Chondrocyte (in vitro differentiated cells): ENCODE data around the gene STAM2. TPM values are rescaled to one million over a fixed set of nuclear protein-coding genes. Genes with fewer than 3 reads are reported as not detected.
"Not testable (repeated sequence)": the region's sequence is repeated elsewhere in the genome, so short reads cannot be mapped to it uniquely, and the experiment has no call there.

Experiments
- DNase-seq: peaks from one replicate; pipeline ENCODE4 v3.0.0; 2021; ENCODE audit warnings: mixed read lengths, low spot score
- H3K27ac Mint-ChIP-seq: one replicate; pipeline ENCODE4 v1.8.0; 2021; ENCODE audit warnings: mild to moderate bottlenecking, moderate library complexity, mixed read lengths; ENCODE audit not compliant: unreplicated experiment
- H3K27me3 Mint-ChIP-seq: 2 replicates; pipeline ENCODE4 v1.8.0; 2021; ENCODE audit warnings: low read depth, mixed read lengths
- H3K36me3 Mint-ChIP-seq: 2 replicates; pipeline ENCODE4 v1.8.0; 2021; ENCODE audit warnings: low read depth, mixed read lengths
- H3K4me1 Mint-ChIP-seq: 2 replicates; pipeline ENCODE4 v1.8.0; 2021; ENCODE audit warnings: low read depth, mild to moderate bottlenecking, mixed read lengths
- H3K4me3 Mint-ChIP-seq: one replicate; pipeline ENCODE4 v1.8.0; 2021; ENCODE audit warnings: mild to moderate bottlenecking, moderate library complexity, mixed read lengths; ENCODE audit not compliant: unreplicated experiment
- H3K9me3 Mint-ChIP-seq: 2 replicates; pipeline ENCODE4 v1.8.0; 2021; ENCODE audit warnings: low read depth, mixed read lengths
- total RNA-seq: library from RNA; stranded (reverse); gene quantifications from 3 replicates; pipeline ENCODE4 v1.2.1, GENCODE V29; 2021
- TF ChIP-seq, protein P1 (sequence below): fragments of 200-600 bp; sonication (generic); IDR thresholded peaks from 2 replicates; pipeline ENCODE4 v1.5.0; 2021; ENCODE audit warnings: antibody characterized with exemption, mild to moderate bottlenecking, moderate library complexity

The STAM2 gene
- total RNA-seq, 1 donor from 2014 or later: 34.7 TPM

DNA sequence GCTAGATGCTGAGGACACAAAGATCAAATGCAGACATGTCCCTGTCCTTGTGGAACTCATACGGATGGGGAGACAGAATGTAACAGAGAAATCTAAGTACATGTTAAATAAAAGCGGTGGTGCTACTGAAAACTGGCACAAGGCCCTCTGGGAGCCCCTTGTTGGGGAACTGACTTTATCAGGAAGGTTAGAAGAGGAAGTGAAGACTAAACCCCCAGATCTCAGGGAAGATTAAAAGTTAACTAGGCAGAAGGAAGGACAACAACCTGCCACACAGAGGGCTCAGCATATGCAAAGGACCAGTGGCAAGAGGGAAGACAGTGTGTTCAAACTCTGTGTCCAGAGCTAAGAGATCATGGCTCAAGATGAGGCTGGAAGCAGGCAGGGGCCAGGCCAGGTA, 81.5 kb downstream of the STAM2 start:
- H3K4me3 Mint-ChIP-seq: no peak overlapping the region
- H3K36me3 Mint-ChIP-seq: no peaks in the 10 kb centered on the region
- peaks cover 12% of the 10 kb centered on the region for H3K27me3 Mint-ChIP-seq
- no peaks in the 10 kb centered on the region for H3K9me3 Mint-ChIP-seq
- DNase-seq: no peak
- no peak overlapping the region for H3K27ac Mint-ChIP-seq
- H3K4me1 Mint-ChIP-seq: peaks cover 9% of the 10 kb centered on the region
- TF ChIP-seq, protein P1, sequence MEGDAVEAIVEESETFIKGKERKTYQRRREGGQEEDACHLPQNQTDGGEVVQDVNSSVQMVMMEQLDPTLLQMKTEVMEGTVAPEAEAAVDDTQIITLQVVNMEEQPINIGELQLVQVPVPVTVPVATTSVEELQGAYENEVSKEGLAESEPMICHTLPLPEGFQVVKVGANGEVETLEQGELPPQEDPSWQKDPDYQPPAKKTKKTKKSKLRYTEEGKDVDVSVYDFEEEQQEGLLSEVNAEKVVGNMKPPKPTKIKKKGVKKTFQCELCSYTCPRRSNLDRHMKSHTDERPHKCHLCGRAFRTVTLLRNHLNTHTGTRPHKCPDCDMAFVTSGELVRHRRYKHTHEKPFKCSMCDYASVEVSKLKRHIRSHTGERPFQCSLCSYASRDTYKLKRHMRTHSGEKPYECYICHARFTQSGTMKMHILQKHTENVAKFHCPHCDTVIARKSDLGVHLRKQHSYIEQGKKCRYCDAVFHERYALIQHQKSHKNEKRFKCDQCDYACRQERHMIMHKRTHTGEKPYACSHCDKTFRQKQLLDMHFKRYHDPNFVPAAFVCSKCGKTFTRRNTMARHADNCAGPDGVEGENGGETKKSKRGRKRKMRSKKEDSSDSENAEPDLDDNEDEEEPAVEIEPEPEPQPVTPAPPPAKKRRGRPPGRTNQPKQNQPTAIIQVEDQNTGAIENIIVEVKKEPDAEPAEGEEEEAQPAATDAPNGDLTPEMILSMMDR: no peak

GRCh38 chr2:152093464-152093863, 82.1 kb downstream of the STAM2 start:
- peaks cover 12% of the 10 kb centered on the region for H3K27me3 Mint-ChIP-seq

DNA sequence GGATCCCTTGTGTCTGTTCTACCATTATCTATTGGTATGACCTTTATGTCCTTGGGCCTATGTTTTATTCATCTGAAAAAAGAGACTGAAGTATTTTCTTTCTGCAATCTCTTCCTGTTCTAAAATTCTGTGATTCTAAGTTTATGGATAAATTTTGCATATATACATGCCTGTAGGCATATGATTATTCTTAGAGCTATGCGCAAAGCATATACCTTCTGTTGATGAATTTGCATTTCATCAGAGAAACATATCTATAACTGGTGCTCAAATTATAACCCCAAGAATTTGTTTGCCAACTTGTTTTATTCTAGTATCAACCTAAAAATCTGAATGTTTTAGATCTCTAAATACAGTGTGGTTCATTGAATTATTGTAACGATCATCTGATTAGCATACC, 83.5 kb downstream of the STAM2 start:
- peaks cover 12% of the 10 kb centered on the region for H3K27me3 Mint-ChIP-seq
- no peak overlapping the region for H3K27ac Mint-ChIP-seq
- no peak for DNase-seq
- H3K9me3 Mint-ChIP-seq: no peaks in the 10 kb centered on the region
- no peak overlapping the region for H3K4me3 Mint-ChIP-seq
- no peaks in the 10 kb centered on the region for H3K4me1 Mint-ChIP-seq
- H3K36me3 Mint-ChIP-seq: no peaks in the 10 kb centered on the region
- TF ChIP-seq, protein P1: no peak

More at GRCh38 chr2:152093464-152093863, 82.1 kb downstream of the STAM2 start:
- no peak for DNase-seq
- TF ChIP-seq, protein P1: no peak
- H3K9me3 Mint-ChIP-seq: no peaks in the 10 kb centered on the region
- no peak overlapping the region for H3K27ac Mint-ChIP-seq
- H3K4me3 Mint-ChIP-seq: no peak overlapping the region
- H3K36me3 Mint-ChIP-seq: no peaks in the 10 kb centered on the region
- peaks cover 9% of the 10 kb centered on the region for H3K4me1 Mint-ChIP-seq

- not testable (repeated sequence) for H3K36me3 Mint-ChIP-seq, DNase-seq, H3K27ac Mint-ChIP-seq, H3K9me3 Mint-ChIP-seq, H3K4me3 Mint-ChIP-seq, H3K4me1 Mint-ChIP-seq
- H3K27me3 Mint-ChIP-seq: peaks cover 12% of the 10 kb centered on the region
Observed at GRCh38 chr2:152090726-152091125, 84.8 kb downstream of the STAM2 start.

GRCh38 chr2:152089238-152089637, 86.3 kb downstream of the STAM2 start:
- TF ChIP-seq, protein P1: no peak
- no peak overlapping the region for H3K27ac Mint-ChIP-seq
- no peak for DNase-seq
- H3K9me3 Mint-ChIP-seq: no peaks in the 10 kb centered on the region
- no peaks in the 10 kb centered on the region for H3K4me1 Mint-ChIP-seq
- H3K4me3 Mint-ChIP-seq: no peak overlapping the region
- H3K36me3 Mint-ChIP-seq: no peaks in the 10 kb centered on the region
- peaks cover 7% of the 10 kb centered on the region for H3K27me3 Mint-ChIP-seq

DNA sequence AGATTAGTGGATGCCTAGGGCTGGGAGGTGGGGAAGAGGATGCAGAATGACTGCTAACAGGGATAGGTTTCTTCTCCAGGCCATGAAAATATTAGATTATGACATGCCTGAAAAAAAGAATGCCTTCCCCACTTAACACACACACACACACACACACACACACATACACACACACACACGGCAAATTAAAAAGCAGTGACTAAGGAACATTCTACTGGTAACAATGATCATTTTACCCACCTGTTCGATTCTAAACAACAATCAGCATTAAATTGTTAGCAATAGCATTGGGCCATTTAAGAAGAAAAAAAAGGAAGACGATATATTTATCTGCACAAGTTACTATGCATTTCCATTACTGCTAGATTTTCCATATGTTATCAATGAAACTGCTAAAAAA, 87.6 kb downstream of the STAM2 start:
- no peak overlapping the region for H3K4me3 Mint-ChIP-seq
- H3K36me3 Mint-ChIP-seq: no peaks in the 10 kb centered on the region
- H3K27ac Mint-ChIP-seq: no peak overlapping the region
- no peaks in the 10 kb centered on the region for H3K9me3 Mint-ChIP-seq
- DNase-seq: no peak
- H3K27me3 Mint-ChIP-seq: peaks cover 4% of the 10 kb centered on the region
- no peaks in the 10 kb centered on the region for H3K4me1 Mint-ChIP-seq
- TF ChIP-seq, protein P1: no peak
